Ishikawa (cell line): ENCODE measurements around the gene SERPINE2.

ENCODE experiments used
- CEBPB ChIP-seq: IDR thresholded peaks from 2 replicates; pipeline ENCODE4 v1.6.1; 2012
- CREB1 ChIP-seq: IDR thresholded peaks from 2 replicates; pipeline ENCODE4 v1.6.1; 2012; ENCODE audit warnings: low read depth
- EP300 ChIP-seq: IDR thresholded peaks from 2 replicates; pipeline ENCODE4 v1.6.1; 2012; ENCODE audit warnings: borderline replicate concordance
- FOXM1 ChIP-seq: IDR thresholded peaks from 2 replicates; pipeline ENCODE4 v1.6.1; 2012; ENCODE audit warnings: low read depth, borderline replicate concordance
- MAX ChIP-seq: IDR thresholded peaks from 2 replicates; pipeline ENCODE4 v1.6.1; 2012
- NFIC ChIP-seq: IDR thresholded peaks from 2 replicates; pipeline ENCODE4 v1.6.1; 2012
- RAD21 ChIP-seq: IDR thresholded peaks from 2 replicates; pipeline ENCODE4 v1.6.1; 2012; ENCODE audit warnings: low read depth
- REST ChIP-seq: IDR thresholded peaks from 2 replicates; pipeline ENCODE4 v1.6.1; 2012; ENCODE audit warnings: low read depth, mild to moderate bottlenecking
- TAF1 ChIP-seq: IDR thresholded peaks from 2 replicates; pipeline ENCODE4 v1.6.1; 2012; ENCODE audit warnings: low read depth, mild to moderate bottlenecking
- TCF12 ChIP-seq: IDR thresholded peaks from 2 replicates; pipeline ENCODE4 v1.6.1; 2012; ENCODE audit warnings: low read depth
- TEAD4 ChIP-seq: IDR thresholded peaks from 2 replicates; pipeline ENCODE4 v1.6.1; 2012
- USF1 ChIP-seq: IDR thresholded peaks from 2 replicates; pipeline ENCODE4 v1.6.1; 2012
- YY1 ChIP-seq: IDR thresholded peaks from 2 replicates; pipeline ENCODE4 v1.6.1; 2012; ENCODE audit warnings: low read depth
- ZBTB7A ChIP-seq: IDR thresholded peaks from 2 replicates; pipeline ENCODE4 v1.6.1; 2012; ENCODE audit warnings: low read depth

- no peak for TF ChIP-seq EP300
- TF ChIP-seq FOXM1 = no peak
- TF ChIP-seq CEBPB = no peak
- TF ChIP-seq CREB1 = no peak
- TF ChIP-seq ZBTB7A = no peak
- TF ChIP-seq REST = no peak
- TF ChIP-seq NFIC = no peak
- no peak for TF ChIP-seq MAX
- TF ChIP-seq TAF1 = no peak
- TF ChIP-seq RAD21 = no peak
- no peak for TF ChIP-seq YY1
- no peak for TF ChIP-seq TCF12
- TF ChIP-seq TEAD4 = no peak
- TF ChIP-seq USF1 = no peak
Measured at GRCh38 chr2:224034017-224034416, 5.1 kb downstream of the SERPINE2 start.
